Stomach (tissue), 9 donors: Measurements from ENCODE around the gene RRAS. TPM values are rescaled to one million over a fixed set of nuclear protein-coding genes. Genes with fewer than 3 reads are reported as not detected.
A peak's percentile ranks its signal among the peaks of the same experiment; 100 is the strongest.

ENCODE experiments used
- DNase-seq, 2 donors: peaks; one replicate each; pipeline versions ENCODE4 v3.0.0 to v3.0.0-alpha.2; 2013 to 2019
- H3K27ac ChIP-seq, 5 donors: fragments of 200-600 bp in 4 of 5; sonication (generic) in 4 of 5; one replicate each; pipeline ENCODE4 v1.5.1; 2013 to 2019; ENCODE audit warnings: mild to moderate bottlenecking in 1 of 5, moderate library complexity in 1 of 5
- H3K27me3 ChIP-seq, 3 donors: fragments of 200-600 bp; sonication (generic); one replicate each; pipeline ENCODE4 v1.5.1; 2017 to 2019; ENCODE audit warnings: mixed run types in 1 of 3
- H3K36me3 ChIP-seq, 4 donors: fragments of 200-600 bp; sonication (generic); 1 replicate in 3 of 4; 2 replicates in 1 of 4; pipeline ENCODE4 v1.5.1; 2016 to 2019
- H3K4me1 ChIP-seq, 4 donors: fragments of 200-600 bp; sonication (generic); one replicate each; pipeline ENCODE4 v1.5.1; 2016 to 2019
- H3K4me3 ChIP-seq, 4 donors: fragments of 200-600 bp; sonication (generic) in 3 of 4; one replicate each; pipeline ENCODE4 v1.5.1; 2016 to 2019; ENCODE audit warnings: mild to moderate bottlenecking in 1 of 4
- H3K9me3 ChIP-seq, 4 donors: fragments of 200-600 bp; sonication (generic); one replicate each; pipeline ENCODE4 v1.5.1; 2016 to 2019
- EP300 ChIP-seq: sonication (generic); formaldehyde crosslinking; IDR thresholded peaks from one replicate; pipeline ENCODE4 v1.6.1; 2017; ENCODE audit warnings: antibody characterized with exemption
- POLR2A ChIP-seq, 4 donors: fragments of 450-650 bp; IDR thresholded peaks; one replicate each; pipeline ENCODE4 v1.6.1; 2016; ENCODE audit warnings: antibody characterized with exemption in 4 of 4, control low read depth in 2 of 4, mild to moderate bottlenecking in 1 of 4, moderate library complexity in 1 of 4
- POLR2AphosphoS5 ChIP-seq, 3 donors: sonication (generic); formaldehyde crosslinking; IDR thresholded peaks; one replicate each; pipeline ENCODE4 v1.6.1; 2016; ENCODE audit warnings: antibody characterized with exemption in 3 of 3
- WGBS, 5 donors: extraction: QIAGEN DNeasy Blood & Tissue Kit in 3 of 5; methylation state at CpG; one replicate each; pipeline versions ENCODE4 v1.1.5 to v1.1.7; 2013 to 2018; 5-methylcytosine and 5-hydroxymethylcytosine counted together
- intact Hi-C: fragments of 100-400 bp; cut with DNase I; formaldehyde crosslinking; loops from one replicate; pipeline ENCODE4 v1.15.1; 2023; ENCODE audit warnings: low total_unique reads
- polyA plus RNA-seq, 3 donors: library from polyadenylated mRNA; stranded (reverse); fragments of 200-250 nt; gene quantifications; one replicate each; pipeline ENCODE4 v1.2.3, GENCODE V29; 2013
- total RNA-seq, 5 donors: library from RNA; depleted of rRNA; stranded (reverse); fragments of >200 nt; gene quantifications; one replicate each; pipeline versions ENCODE4 v1.1.0 to v1.2.3, GENCODE V29; 2014 to 2016
- TF ChIP-seq, protein P1 (sequence below), 7 experiments: fragments of 450-650 bp in 4 of 7; fragments of 200-600 bp in 3 of 7; sonication (generic) in 3 of 7; IDR thresholded peaks; one replicate each; pipeline ENCODE4 v1.5.1; 2016 to 2019; ENCODE audit warnings: antibody characterized with exemption in 7 of 7, control low read depth in 2 of 7, mild to moderate bottlenecking in 1 of 7
- donor health status: healthy with polysubstance abuse.
- donor health status: Bipolar disorder and iron deficiency.
- donor health status: healthy.

RRAS gene
- total and polyA plus RNA-seq, 8 donors, result 7.7 to 145 (median 103) TPM

DNA sequence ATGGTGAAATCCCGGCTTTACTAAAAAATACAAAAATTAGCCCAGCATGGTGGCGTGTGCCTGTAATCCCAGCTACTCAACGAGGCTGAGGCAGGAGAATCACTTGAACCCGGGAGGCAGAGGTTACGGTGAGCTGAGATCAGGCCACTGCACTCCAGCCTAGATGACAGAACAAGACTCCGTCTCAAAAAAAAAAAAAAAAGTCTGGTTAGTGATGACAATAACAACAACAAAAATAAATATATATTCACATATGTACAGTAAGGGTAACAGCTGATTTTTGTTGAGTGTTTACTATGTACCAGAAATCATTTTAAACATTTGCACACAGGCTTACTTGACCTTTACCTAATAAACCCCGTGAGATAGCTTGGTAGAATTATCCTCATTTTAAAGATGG lies 23.0 kb downstream of the RRAS start:
- intact Hi-C loops, result no loop called here
- Histone ChIP-seq H3K27ac (no peak overlapping the region), H3K36me3 (peaks cover 53 to 87% (median 83%) of the 10 kb centered on the region in 4 donors), H3K4me3 (no peak overlapping the region), H3K27me3 (no peaks in the 10 kb centered on the region), H3K4me1 (peaks cover 0 to 27% (median 8%) of the 10 kb centered on the region in 4 donors), H3K9me3 (no peaks in the 10 kb centered on the region)
- TF ChIP-seq, protein P1, sequence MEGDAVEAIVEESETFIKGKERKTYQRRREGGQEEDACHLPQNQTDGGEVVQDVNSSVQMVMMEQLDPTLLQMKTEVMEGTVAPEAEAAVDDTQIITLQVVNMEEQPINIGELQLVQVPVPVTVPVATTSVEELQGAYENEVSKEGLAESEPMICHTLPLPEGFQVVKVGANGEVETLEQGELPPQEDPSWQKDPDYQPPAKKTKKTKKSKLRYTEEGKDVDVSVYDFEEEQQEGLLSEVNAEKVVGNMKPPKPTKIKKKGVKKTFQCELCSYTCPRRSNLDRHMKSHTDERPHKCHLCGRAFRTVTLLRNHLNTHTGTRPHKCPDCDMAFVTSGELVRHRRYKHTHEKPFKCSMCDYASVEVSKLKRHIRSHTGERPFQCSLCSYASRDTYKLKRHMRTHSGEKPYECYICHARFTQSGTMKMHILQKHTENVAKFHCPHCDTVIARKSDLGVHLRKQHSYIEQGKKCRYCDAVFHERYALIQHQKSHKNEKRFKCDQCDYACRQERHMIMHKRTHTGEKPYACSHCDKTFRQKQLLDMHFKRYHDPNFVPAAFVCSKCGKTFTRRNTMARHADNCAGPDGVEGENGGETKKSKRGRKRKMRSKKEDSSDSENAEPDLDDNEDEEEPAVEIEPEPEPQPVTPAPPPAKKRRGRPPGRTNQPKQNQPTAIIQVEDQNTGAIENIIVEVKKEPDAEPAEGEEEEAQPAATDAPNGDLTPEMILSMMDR (IDR thresholded peaks at IDR 0.05), result no peak
- TF ChIP-seq POLR2AphosphoS5 (IDR thresholded peaks at IDR 0.05) (no peak), EP300 (no peak), POLR2A (IDR thresholded peaks at IDR 0.05) (no peak)
- DNase-seq, result no peak
- 88 to 94% (median 92%) methylated on average over 7 of the region's 7 CpGs for WGBS, 5 donors

DNA sequence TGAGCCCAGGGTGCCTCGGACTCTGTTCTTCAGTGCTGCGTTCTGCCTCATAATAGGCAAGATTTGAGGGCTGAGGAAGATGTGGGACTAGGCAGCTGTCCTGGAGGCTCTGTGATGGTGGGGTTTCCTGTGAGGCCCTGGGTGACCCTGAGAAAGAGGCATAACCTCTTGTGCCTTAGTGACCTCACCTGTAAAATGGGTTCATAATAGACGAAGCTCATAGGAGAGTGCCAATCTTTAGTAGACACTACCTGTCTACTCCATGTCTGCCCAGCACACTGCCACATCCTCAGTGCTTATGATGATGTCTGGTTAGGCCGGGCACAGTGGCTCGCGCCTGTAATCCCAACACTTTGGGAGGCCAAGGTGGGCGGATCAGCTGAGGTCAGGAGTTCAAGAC lies 23.4 kb downstream of the RRAS start:
- Histone ChIP-seq H3K4me3 (no peak overlapping the region), H3K36me3 (peaks cover 49 to 83% (median 79%) of the 10 kb centered on the region in 4 donors), H3K4me1 (peaks cover 0 to 30% (median 8%) of the 10 kb centered on the region in 4 donors), H3K9me3 (no peaks in the 10 kb centered on the region), H3K27me3 (no peaks in the 10 kb centered on the region), H3K27ac (no peak overlapping the region)
- WGBS, 5 donors, result 94 to 98% (median 96%) methylated on average over 7 of the region's 7 CpGs
- intact Hi-C loops, result no loop called here
- DNase-seq, result no peak
- no peak for TF ChIP-seq POLR2AphosphoS5 (IDR thresholded peaks at IDR 0.05)

DNA sequence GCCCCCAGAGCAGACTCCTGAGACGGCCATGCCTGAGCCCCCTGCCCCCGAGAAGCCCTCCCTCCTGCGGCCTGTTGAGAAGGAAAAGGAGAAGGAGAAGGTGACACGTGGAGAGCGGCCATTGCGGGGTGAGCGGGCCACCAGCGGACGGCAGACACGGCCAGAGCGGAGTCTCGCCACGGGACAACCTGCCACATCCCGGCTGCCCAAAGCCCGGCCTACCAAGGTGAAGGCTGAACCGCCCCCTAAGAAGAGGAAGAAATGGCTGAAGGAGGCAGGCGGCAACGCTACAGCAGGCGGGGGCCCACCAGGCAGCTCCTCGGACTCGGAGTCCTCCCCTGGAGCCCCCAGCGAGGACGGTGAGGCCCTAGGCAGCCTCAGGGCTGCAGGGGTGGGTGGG lies 24.1 kb downstream of the RRAS start:
- peaks cover 0 to 30% (median 8%) of the 10 kb centered on the region in 4 donors for H3K4me1 ChIP-seq
- H3K27ac ChIP-seq, result no peak overlapping the region
- peaks cover 45 to 83% (median 78%) of the 10 kb centered on the region in 4 donors for H3K36me3 ChIP-seq
- DNase-seq, result no peak
- intact Hi-C loops, result no loop called here
- TF ChIP-seq EP300, result no peak
- no peak for TF ChIP-seq POLR2AphosphoS5 (IDR thresholded peaks at IDR 0.05)
- TF ChIP-seq, protein P1 (IDR thresholded peaks at IDR 0.05), result no peak
- TF ChIP-seq POLR2A (IDR thresholded peaks at IDR 0.05), result no peak
- WGBS, 5 donors, result 92 to 97% (median 96%) methylated on average over 23 of the region's 23 CpGs
- H3K9me3 ChIP-seq, result no peaks in the 10 kb centered on the region
- no peaks in the 10 kb centered on the region for H3K27me3 ChIP-seq
- H3K4me3 ChIP-seq, result no peak overlapping the region

DNA sequence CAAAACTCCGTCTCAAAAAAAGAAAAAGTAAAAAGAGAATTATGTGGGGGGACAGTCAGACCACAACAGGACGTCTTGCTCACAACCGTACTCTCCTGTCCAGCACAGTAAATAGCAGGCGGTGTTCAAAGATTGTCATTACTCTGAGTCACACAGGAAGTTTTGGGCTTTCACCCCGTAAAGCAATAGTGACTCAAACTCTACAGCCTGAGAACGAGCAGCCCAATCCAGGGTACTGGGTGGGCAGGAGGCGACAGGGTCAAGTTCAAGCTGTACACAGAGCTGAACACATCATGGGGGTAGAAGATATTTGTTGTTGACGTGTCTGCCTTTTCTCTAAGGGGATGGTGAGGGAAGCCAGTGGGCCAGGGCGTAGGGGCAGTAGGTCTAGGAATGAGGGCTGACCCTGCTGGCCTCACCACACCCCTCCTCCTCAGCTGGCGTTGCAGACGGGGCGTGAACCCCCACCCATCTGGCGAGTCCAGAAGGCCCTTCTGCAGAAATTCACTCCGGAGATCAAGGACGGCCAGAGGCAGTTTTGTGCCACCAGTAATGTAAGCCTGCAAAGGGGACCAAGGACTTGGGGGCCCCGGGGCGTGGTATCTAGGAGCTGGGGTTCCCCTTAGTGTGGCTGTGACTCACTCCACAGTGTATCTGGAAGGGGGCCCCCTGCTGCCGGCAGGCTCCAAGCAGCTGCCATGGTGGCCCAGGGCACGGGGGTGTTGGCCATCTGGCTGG lies 25.7 kb downstream of the RRAS start:
- peaks cover 44 to 83% (median 79%) of the 10 kb centered on the region in 4 donors for H3K36me3 ChIP-seq
- 61 to 83% (median 76%) methylated on average over 17 to 19 of the region's 19 CpGs for WGBS, 5 donors
- peaks cover 0 to 30% (median 8%) of the 10 kb centered on the region in 4 donors for H3K4me1 ChIP-seq
- DNase-seq, result no peak
- intact Hi-C loops, result no loop called here
- no peak for TF ChIP-seq POLR2A (IDR thresholded peaks at IDR 0.05)
- TF ChIP-seq POLR2AphosphoS5 (IDR thresholded peaks at IDR 0.05), result no peak
- TF ChIP-seq EP300, result no peak
- TF ChIP-seq, protein P1 (IDR thresholded peaks at IDR 0.05), result no peak
- no peak overlapping the region for H3K4me3 ChIP-seq
- no peaks in the 10 kb centered on the region for H3K9me3 ChIP-seq
- no peaks in the 10 kb centered on the region for H3K27me3 ChIP-seq
- peak overlapping the region in 3 of 5 donors; percentile 7 to 47 (median 46) for H3K27ac ChIP-seq

DNA sequence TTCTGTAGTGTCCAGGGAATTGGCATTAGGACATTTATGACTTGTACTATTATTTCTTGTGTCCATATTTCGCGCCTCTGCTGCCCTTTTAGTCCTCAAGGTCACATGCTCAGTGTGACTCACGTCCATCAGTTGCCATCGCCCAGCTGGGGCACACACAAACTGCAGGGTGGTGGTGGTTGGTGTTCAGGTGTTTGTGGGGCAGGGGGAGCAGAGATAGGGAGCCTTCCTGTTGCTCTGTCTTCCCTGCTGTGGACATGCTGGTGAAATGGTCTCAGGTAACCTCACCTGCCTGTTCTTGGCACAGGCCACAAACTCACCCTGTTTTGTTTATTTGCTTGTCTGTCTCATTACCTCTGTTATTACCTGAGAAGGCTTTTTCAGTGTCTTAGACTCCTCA lies 26.6 kb downstream of the RRAS start:
- Histone ChIP-seq H3K36me3 (peaks cover 47 to 83% (median 79%) of the 10 kb centered on the region in 4 donors), H3K27me3 (no peaks in the 10 kb centered on the region), H3K4me1 (peaks cover 0 to 30% (median 8%) of the 10 kb centered on the region in 4 donors), H3K4me3 (no peak overlapping the region), H3K27ac (peak overlapping the region in 3 of 5 donors; percentile 22 to 47 (median 46)), H3K9me3 (no peaks in the 10 kb centered on the region)
- WGBS, 5 donors, result 56 to 67% (median 66%) methylated on average over 4 of the region's 4 CpGs
- TF ChIP-seq EP300, result no peak
- peak in 1 of 3 donors; percentile 21 for TF ChIP-seq POLR2AphosphoS5 (IDR thresholded peaks at IDR 0.05)
- DNase-seq, result peak in 1 of 2 donors; percentile 32
- intact Hi-C loops, result no loop called here
